Mesendoderm (in vitro differentiated cells): ENCODE data around the gene HIF3A. TPM values are rescaled to one million over a fixed set of nuclear protein-coding genes. Genes with fewer than 3 reads are reported as not detected.

Experiments used
- DNase-seq: peaks from one replicate; pipeline ENCODE4 v3.0.0; 2013
- H2AK5ac ChIP-seq: 2 replicates; pipeline ENCODE4 v1.6.1; 2013; ENCODE audit warnings: low read length, inconsistent platforms
- H2BK120ac ChIP-seq: 2 replicates; pipeline ENCODE4 v1.6.1; 2013; ENCODE audit warnings: low read depth, mild to moderate bottlenecking, low read length, moderate library complexity, mixed read lengths
- H2BK15ac ChIP-seq: replicated peaks from 2 replicates; pipeline ENCODE4 v1.6.1; 2013; ENCODE audit warnings: low read depth, mild to moderate bottlenecking, moderate library complexity
- H2BK5ac ChIP-seq: 2 replicates; pipeline ENCODE4 v1.6.1; 2013; ENCODE audit warnings: low read length, inconsistent platforms
- H3K18ac ChIP-seq: 2 replicates; pipeline ENCODE4 v1.6.1; 2013; ENCODE audit warnings: mild to moderate bottlenecking, low read length, mixed read lengths
- H3K23ac ChIP-seq: one replicate; pipeline ENCODE4 v1.6.1; 2013; ENCODE audit warnings: low read length
- H3K27ac ChIP-seq: 2 replicates; pipeline ENCODE4 v1.5.1; 2013; ENCODE audit warnings: low read depth, mild to moderate bottlenecking, inconsistent platforms, low read length, moderate library complexity
- H3K27me3 ChIP-seq: 2 replicates; pipeline ENCODE4 v1.6.1; 2013; ENCODE audit warnings: low read length, control low read depth, mild to moderate bottlenecking, inconsistent platforms; ENCODE audit not compliant: insufficient read depth, poor library complexity
- H3K36me3 ChIP-seq: 2 replicates; pipeline ENCODE4 v1.6.1; 2013; ENCODE audit warnings: low read length, inconsistent platforms; ENCODE audit not compliant: control insufficient read depth, insufficient read depth
- H3K4ac ChIP-seq: one replicate; pipeline ENCODE4 v1.6.1; 2013; ENCODE audit warnings: low read depth, mild to moderate bottlenecking, low read length, moderate library complexity
- H3K4me1 ChIP-seq: 2 replicates; pipeline ENCODE4 v1.6.1; 2013; ENCODE audit warnings: low read depth, low read length, inconsistent platforms; ENCODE audit not compliant: control insufficient read depth
- H3K4me2 ChIP-seq: 2 replicates; pipeline ENCODE4 v1.6.1; 2013; ENCODE audit warnings: low read length
- H3K4me3 ChIP-seq: 2 replicates; pipeline ENCODE4 v1.5.1; 2013; ENCODE audit warnings: mild to moderate bottlenecking, low read length
- H3K56ac ChIP-seq: one replicate; pipeline ENCODE4 v1.6.1; 2013; ENCODE audit warnings: low read length
- H3K79me1 ChIP-seq: 2 replicates; pipeline ENCODE4 v1.6.1; 2013; ENCODE audit warnings: low read length, inconsistent platforms
- H3K79me2 ChIP-seq: 2 replicates; pipeline ENCODE4 v1.6.1; 2013; ENCODE audit warnings: mild to moderate bottlenecking, low read length; ENCODE audit not compliant: control insufficient read depth, insufficient read depth
- H3K9ac ChIP-seq: 2 replicates; pipeline ENCODE4 v1.6.1; 2013; ENCODE audit warnings: low read length, inconsistent platforms
- H4K5ac ChIP-seq: one replicate; pipeline ENCODE4 v1.6.1; 2013; ENCODE audit warnings: low read length
- H4K8ac ChIP-seq: one replicate; pipeline ENCODE4 v1.6.1; 2013; ENCODE audit warnings: low read depth, mild to moderate bottlenecking, control low read depth, low read length, moderate library complexity
- WGBS: extraction: QIAGEN DNeasy Blood & Tissue Kit; methylation state at CpG from one replicate; pipeline ENCODE4 v1.1.7; 2013; ENCODE audit warnings: low lambda C conversion rate, missing lambda C conversion rate; ENCODE audit not compliant: insufficient coverage; ENCODE audit errors: extremely low coverage; 5-methylcytosine and 5-hydroxymethylcytosine counted together
- polyA plus RNA-seq, 2 experiments: library from polyadenylated mRNA; stranded (reverse); fragments of 200-250 nt; gene quantifications; one replicate each; pipeline ENCODE4 v1.2.3, GENCODE V29; 2013

Gene HIF3A
- polyA plus RNA-seq (2013, experiment 1 of 2) = 11.1 TPM
- polyA plus RNA-seq (2013, experiment 2 of 2) = 9.8 TPM

DNA sequence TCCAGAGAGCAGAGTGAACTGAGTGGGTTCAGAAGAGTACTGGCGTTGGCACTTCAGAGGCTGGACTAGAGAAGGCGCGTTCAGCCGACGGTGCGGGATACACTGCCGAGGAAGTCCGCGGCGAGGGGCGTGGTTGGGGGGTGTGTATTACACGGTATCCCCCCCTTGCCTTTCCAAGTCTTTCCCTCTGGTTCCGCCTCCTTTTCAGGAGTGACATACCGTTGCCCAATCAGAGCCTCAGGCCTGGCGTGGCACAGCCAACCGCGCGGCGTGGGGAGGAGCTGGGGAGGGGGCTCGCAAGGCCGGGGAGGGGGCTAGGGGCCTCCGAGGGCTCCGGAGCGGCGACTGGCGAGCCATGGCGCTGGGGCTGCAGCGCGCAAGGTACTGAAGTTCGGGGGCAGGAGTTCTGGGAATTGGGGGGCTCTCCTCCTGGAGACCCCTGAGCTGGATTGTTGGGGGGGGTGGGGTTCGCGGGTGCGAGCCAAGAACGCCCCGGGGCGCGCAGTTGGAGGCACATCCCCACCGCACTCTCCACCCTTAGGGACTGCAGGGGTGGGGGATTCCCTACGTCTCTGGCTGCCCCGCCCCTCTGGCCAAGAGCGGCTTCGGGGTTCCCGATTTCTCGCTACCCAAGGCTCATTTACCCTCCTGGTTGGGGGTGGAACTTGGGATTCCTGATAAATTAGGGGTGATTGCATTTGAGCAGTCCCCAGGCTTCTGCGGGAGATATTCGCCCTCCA, at the start of gene HIF3A:
Gene HIF3A (plus strand): TSS at position 321 of the 740 bp plus-strand sequence. CDS start 35 bp downstream, at position 356.
- H2AK5ac ChIP-seq = peak within 1 kb of the TSS; percentile 58
- no peaks in the 10 kb centered on the region for H3K27me3 ChIP-seq
- H3K79me1 ChIP-seq = no peaks in the 10 kb centered on the region
- peak within 1 kb of the TSS; percentile 67 for H3K4me3 ChIP-seq
- no peak within 1 kb of the TSS for H2BK15ac ChIP-seq
- H4K8ac ChIP-seq = no peak within 1 kb of the TSS
- H2BK120ac ChIP-seq = no peak within 1 kb of the TSS
- no CpG with 5 or more reads among the region's 46 CpGs for WGBS
- H3K9ac ChIP-seq = peak within 1 kb of the TSS; percentile 83
- no peak within 1 kb of the TSS for H3K27ac ChIP-seq
- H3K23ac ChIP-seq = peak within 1 kb of the TSS; percentile 80
- H3K18ac ChIP-seq = peak within 1 kb of the TSS; percentile 35
- no peaks in the 10 kb centered on the region for H3K79me2 ChIP-seq
- peak; percentile 95 for DNase-seq
- H3K56ac ChIP-seq = peak within 1 kb of the TSS; percentile 92
- H4K5ac ChIP-seq = no peak within 1 kb of the TSS
- H3K4me1 ChIP-seq = peaks cover 2% of the 10 kb centered on the region
- peak within 1 kb of the TSS; percentile 79 for H3K4me2 ChIP-seq
- no peak within 1 kb of the TSS for H3K4ac ChIP-seq
- H2BK5ac ChIP-seq = no peak within 1 kb of the TSS
- H3K36me3 ChIP-seq = no peaks in the 10 kb centered on the region

DNA sequence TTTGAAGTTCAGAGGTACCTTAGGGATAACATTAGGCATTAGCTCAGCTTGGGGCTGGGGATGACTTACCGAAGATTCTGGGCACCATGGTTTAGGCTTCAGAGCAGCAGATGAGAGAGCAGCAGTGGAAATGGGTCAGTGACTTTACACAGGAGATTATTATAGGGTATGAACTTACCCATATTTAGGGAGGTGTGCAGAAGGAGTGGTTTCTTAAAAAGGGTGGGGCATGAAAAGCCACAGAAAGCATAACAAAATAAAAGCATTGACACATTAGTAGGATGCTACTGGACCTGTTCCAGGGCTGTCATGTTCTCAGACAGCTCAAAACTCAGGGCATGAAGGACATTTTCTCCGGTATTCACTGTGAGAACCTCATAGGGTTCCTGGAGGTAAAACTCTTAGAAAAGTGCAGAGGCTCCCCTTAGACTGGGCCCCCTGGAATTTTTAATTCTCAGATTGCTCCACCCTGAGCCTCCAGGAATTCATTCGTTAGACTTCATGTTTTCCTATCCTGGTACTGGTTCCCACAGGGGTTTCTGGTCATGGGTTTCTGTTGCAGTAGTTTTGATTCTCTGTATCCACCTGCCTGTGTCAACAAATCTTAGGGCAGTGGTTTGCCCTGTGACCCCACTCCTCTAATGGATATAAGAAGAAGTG, 46.6 kb upstream of the HIF3A start:
- WGBS = no CpG with 5 or more reads among the region's 3 CpGs

DNA sequence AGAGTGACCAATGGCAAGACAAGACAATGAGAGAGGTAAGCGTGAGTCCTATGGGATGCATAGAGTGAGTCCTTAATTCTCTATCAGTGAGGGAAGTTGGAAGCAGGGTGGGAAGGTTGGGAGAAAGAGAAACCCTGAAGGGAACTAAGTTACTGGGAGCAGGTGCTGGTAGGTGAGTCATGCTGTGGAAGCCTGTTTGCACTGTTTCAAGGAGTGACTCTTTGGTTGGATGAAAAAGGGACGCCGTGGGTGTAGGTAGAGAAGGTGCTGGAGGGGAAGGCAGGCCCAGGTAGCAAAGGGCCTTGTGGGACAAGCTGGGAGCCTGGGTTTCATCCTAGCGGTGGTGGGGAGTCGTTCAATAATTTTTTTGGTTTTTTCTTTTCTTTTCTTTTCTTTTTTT, 45.4 kb upstream of the HIF3A start:
- H3K56ac ChIP-seq = peak overlapping the region; percentile 11
- no peak overlapping the region for H4K5ac ChIP-seq
- H3K4ac ChIP-seq = no peak overlapping the region
- H3K36me3 ChIP-seq = no peaks in the 10 kb centered on the region
- H3K23ac ChIP-seq = no peak overlapping the region
- no peak overlapping the region for H3K9ac ChIP-seq
- H3K27ac ChIP-seq = no peak overlapping the region
- no peak for DNase-seq
- H3K4me2 ChIP-seq = no peak overlapping the region
- H4K8ac ChIP-seq = no peak overlapping the region
- H2BK15ac ChIP-seq = no peak overlapping the region
- H3K79me2 ChIP-seq = no peaks in the 10 kb centered on the region
- H3K4me1 ChIP-seq = no peaks in the 10 kb centered on the region
- no CpG with 5 or more reads among the region's 5 CpGs for WGBS
- no peak overlapping the region for H2BK120ac ChIP-seq
- no peak overlapping the region for H2BK5ac ChIP-seq
- H3K27me3 ChIP-seq = no peaks in the 10 kb centered on the region
- no peaks in the 10 kb centered on the region for H3K79me1 ChIP-seq
- H2AK5ac ChIP-seq = peak overlapping the region; percentile 75
- H3K18ac ChIP-seq = no peak overlapping the region
- no peak overlapping the region for H3K4me3 ChIP-seq

More for the DNA sequence above, 46.6 kb upstream of the HIF3A start:
- Histone ChIP-seq H2AK5ac (no peak overlapping the region), H3K27me3 (no peaks in the 10 kb centered on the region), H3K36me3 (no peaks in the 10 kb centered on the region), H3K4me3 (no peak overlapping the region), H3K9ac (no peak overlapping the region), H2BK5ac (no peak overlapping the region), H4K8ac (no peak overlapping the region), H3K79me2 (no peaks in the 10 kb centered on the region), H3K56ac (no peak overlapping the region), H3K4me2 (no peak overlapping the region), H3K79me1 (no peaks in the 10 kb centered on the region), H2BK15ac (no peak overlapping the region), H3K27ac (no peak overlapping the region), H3K4ac (no peak overlapping the region), H3K23ac (no peak overlapping the region), H3K18ac (no peak overlapping the region), H3K4me1 (no peaks in the 10 kb centered on the region), H2BK120ac (no peak overlapping the region), H4K5ac (no peak overlapping the region)
- DNase-seq = no peak

DNA sequence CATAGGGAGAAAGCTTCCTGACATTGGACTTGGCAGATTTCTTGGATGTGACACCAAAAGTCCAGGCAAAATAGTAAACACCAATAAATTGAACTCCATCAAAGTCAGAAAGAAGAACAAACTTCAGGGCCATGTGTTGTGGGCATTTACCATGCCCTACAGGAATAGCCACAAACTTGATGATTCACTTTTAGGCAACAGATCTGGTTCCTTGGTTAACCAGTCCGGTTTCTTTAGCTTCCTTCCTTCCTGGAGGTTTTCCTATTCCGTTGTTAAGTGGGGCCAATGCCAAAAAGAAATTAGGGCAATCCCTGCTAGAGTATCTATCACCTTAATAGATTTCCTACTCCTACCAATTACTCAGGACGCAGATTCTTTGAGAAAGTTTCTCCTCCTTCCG, 42.1 kb upstream of the HIF3A start:
- Histone ChIP-seq H2AK5ac (no peak overlapping the region), H2BK15ac (no peak overlapping the region), H2BK120ac (no peak overlapping the region), H2BK5ac (no peak overlapping the region), H3K4ac (no peak overlapping the region), H3K56ac (no peak overlapping the region), H3K23ac (no peak overlapping the region), H4K5ac (no peak overlapping the region), H3K27ac (no peak overlapping the region), H3K18ac (no peak overlapping the region), H3K4me3 (no peak overlapping the region), H3K4me1 (no peaks in the 10 kb centered on the region), H3K36me3 (no peaks in the 10 kb centered on the region), H3K79me2 (no peaks in the 10 kb centered on the region), H3K79me1 (no peaks in the 10 kb centered on the region), H3K4me2 (no peak overlapping the region), H3K9ac (no peak overlapping the region), H3K27me3 (no peaks in the 10 kb centered on the region), H4K8ac (no peak overlapping the region)
- no CpG with 5 or more reads among the region's 4 CpGs for WGBS
- DNase-seq = no peak

DNA sequence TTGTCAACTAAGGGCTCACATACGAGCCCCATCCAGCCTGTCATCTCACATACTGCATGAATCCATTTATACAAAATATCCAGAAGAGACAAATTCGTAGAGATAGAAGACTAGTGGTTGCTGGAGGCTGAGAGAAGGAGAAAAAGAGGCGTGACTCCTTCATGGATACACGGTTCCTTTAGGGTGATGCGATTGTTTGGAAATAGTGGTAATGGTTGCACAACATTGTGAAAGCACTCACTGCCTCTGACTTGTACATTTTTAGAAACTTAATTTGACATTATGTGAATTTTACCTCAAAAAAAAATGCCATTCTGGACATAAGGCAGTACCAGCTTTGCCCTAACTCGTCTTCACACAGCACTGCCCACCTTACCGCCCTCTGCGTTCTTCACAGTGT, 40.0 kb upstream of the HIF3A start:
- Histone ChIP-seq H3K18ac (no peak overlapping the region), H3K4ac (no peak overlapping the region), H3K4me3 (no peak overlapping the region), H3K79me2 (no peaks in the 10 kb centered on the region), H3K56ac (no peak overlapping the region), H3K23ac (no peak overlapping the region), H3K4me2 (no peak overlapping the region), H2BK15ac (no peak overlapping the region), H4K8ac (no peak overlapping the region), H3K27me3 (no peaks in the 10 kb centered on the region), H4K5ac (no peak overlapping the region), H3K27ac (no peak overlapping the region), H2BK5ac (no peak overlapping the region), H2AK5ac (no peak overlapping the region), H3K79me1 (no peaks in the 10 kb centered on the region), H3K36me3 (no peaks in the 10 kb centered on the region), H2BK120ac (no peak overlapping the region), H3K4me1 (no peaks in the 10 kb centered on the region), H3K9ac (no peak overlapping the region)
- no peak for DNase-seq
- WGBS = no CpG with 5 or more reads among the region's 8 CpGs
